HG03095 (cell line): ENCODE measurements around the gene ORM2.
"Not testable (repeated sequence)": the region's sequence is repeated elsewhere in the genome, so short reads cannot be mapped to it uniquely, and the experiment has no call there.

Experiments used
- ATAC-seq: cut with Tn5 transposase; IDR thresholded peaks from one replicate; pipeline ENCODE4 v1.9.1; 2021; ENCODE audit warnings: moderate library complexity; ENCODE audit not compliant: unreplicated experiment

ORM2 gene

GRCh38 chr9:114313186-114313585, 16.5 kb upstream of the ORM2 start:
- no peak for ATAC-seq

GRCh38 chr9:114314256-114314867, 15.3 kb upstream of the ORM2 start:
- ATAC-seq: no peak

- no peak for ATAC-seq
Measured at GRCh38 chr9:114314881-114315722, 14.6 kb upstream of the ORM2 start.

GRCh38 chr9:114315723-114316363, 13.8 kb upstream of the ORM2 start:
- no peak for ATAC-seq

- no peak for ATAC-seq
Measured at GRCh38 chr9:114316605-114317230, 13.0 kb upstream of the ORM2 start.

- ATAC-seq: no peak
Measured at GRCh38 chr9:114317665-114318357, 11.9 kb upstream of the ORM2 start.

GRCh38 chr9:114318416-114318815, 11.3 kb upstream of the ORM2 start:
- no peak for ATAC-seq

- ATAC-seq: no peak
Measured at GRCh38 chr9:114319147-114319546, 10.5 kb upstream of the ORM2 start.

GRCh38 chr9:114320710-114321109, 9.0 kb upstream of the ORM2 start:
- not testable (repeated sequence) for ATAC-seq

- no peak for ATAC-seq
Measured at GRCh38 chr9:114321759-114322158, 7.9 kb upstream of the ORM2 start.

- not testable (repeated sequence) for ATAC-seq
Measured at GRCh38 chr9:114322160-114322818, 7.4 kb upstream of the ORM2 start.

GRCh38 chr9:114322831-114323531, 6.7 kb upstream of the ORM2 start, which contains the start of gene ORM1:
TSS of gene ORM1 (plus strand) at chr9:114323098. CDS start at chr9:114323134, 36 bp downstream.
- not testable (repeated sequence) for ATAC-seq

- ATAC-seq: not testable (repeated sequence)
Measured at GRCh38 chr9:114323849-114324248, 5.8 kb upstream of the ORM2 start.

GRCh38 chr9:114324492-114324891, 5.2 kb upstream of the ORM2 start:
- ATAC-seq: no peak

GRCh38 chr9:114324965-114325364, 4.7 kb upstream of the ORM2 start:
- not testable (repeated sequence) for ATAC-seq

GRCh38 chr9:114325684-114326254, 3.9 kb upstream of the ORM2 start:
- ATAC-seq: not testable (repeated sequence)

- no peak for ATAC-seq
Measured at GRCh38 chr9:114327749-114328148, 1.9 kb upstream of the ORM2 start.

GRCh38 chr9:114328357-114328820, 1.3 kb upstream of the ORM2 start:
- not testable (repeated sequence) for ATAC-seq
